H9 (cell line): ENCODE results near the gene TUBB1. TPM values are rescaled to one million over a fixed set of nuclear protein-coding genes. Genes with fewer than 3 reads are reported as not detected.

Experiments used
- DNase-seq: peaks from one replicate; pipeline ENCODE4 v3.0.0-alpha.2; 2017
- H2AFZ ChIP-seq: one replicate; pipeline ENCODE4 v1.6.1; 2013; ENCODE audit warnings: mild to moderate bottlenecking, low read length, control low read depth, moderate library complexity
- H2AK5ac ChIP-seq: 2 replicates; pipeline ENCODE4 v1.6.1; 2013; ENCODE audit warnings: low read length, control low read depth, mixed read lengths; ENCODE audit not compliant: insufficient read length
- H2BK120ac ChIP-seq: one replicate; pipeline ENCODE4 v1.6.1; 2013; ENCODE audit warnings: low read depth, mild to moderate bottlenecking, low read length, control low read depth, inconsistent platforms; ENCODE audit not compliant: poor library complexity, severe bottlenecking
- H2BK12ac ChIP-seq: 2 replicates; pipeline ENCODE4 v1.6.1; 2013; ENCODE audit warnings: low read length, control low read depth, mixed read lengths, low read depth; ENCODE audit not compliant: insufficient read length
- H2BK15ac ChIP-seq: 2 replicates; pipeline ENCODE4 v1.6.1; 2013; ENCODE audit warnings: low read depth, low read length, control low read depth
- H2BK20ac ChIP-seq: one replicate; pipeline ENCODE4 v1.6.1; 2013; ENCODE audit warnings: low read depth, mild to moderate bottlenecking, low read length, control low read depth, inconsistent platforms; ENCODE audit not compliant: poor library complexity, severe bottlenecking
- H2BK5ac ChIP-seq: 2 replicates; pipeline ENCODE4 v1.6.1; 2013; ENCODE audit warnings: low read length, control low read depth, mixed read lengths; ENCODE audit not compliant: insufficient read length
- H3K14ac ChIP-seq: 2 replicates; pipeline ENCODE4 v1.6.1; 2013; ENCODE audit warnings: low read length, control low read depth; ENCODE audit not compliant: insufficient read depth
- H3K18ac ChIP-seq: 2 replicates; pipeline ENCODE4 v1.6.1; 2013; ENCODE audit warnings: low read depth, mild to moderate bottlenecking, mixed read lengths, low read length, control low read depth; ENCODE audit not compliant: insufficient read length
- H3K23ac ChIP-seq: 2 replicates; pipeline ENCODE4 v1.6.1; 2013; ENCODE audit warnings: low read length, control low read depth, mixed read lengths, low read depth; ENCODE audit not compliant: insufficient read length
- H3K23me2 ChIP-seq: 2 replicates; pipeline ENCODE4 v1.6.1; 2013; ENCODE audit warnings: low read depth, mild to moderate bottlenecking, mixed read lengths, low read length, control low read depth; ENCODE audit not compliant: insufficient read length, poor library complexity, severe bottlenecking
- H3K27ac ChIP-seq: 2 replicates; pipeline ENCODE4 v1.5.1; 2013; ENCODE audit warnings: low read length, control low read depth, mixed read lengths, low read depth; ENCODE audit not compliant: insufficient read length
- H3K27me3 ChIP-seq: 2 replicates; pipeline ENCODE4 v1.6.1; 2013; ENCODE audit warnings: low read length, control low read depth, inconsistent platforms; ENCODE audit not compliant: insufficient read depth
- H3K4ac ChIP-seq: 2 replicates; pipeline ENCODE4 v1.6.1; 2013; ENCODE audit warnings: low read depth, mild to moderate bottlenecking, control low read depth, inconsistent platforms, low read length, moderate library complexity
- H3K4me1 ChIP-seq: 2 replicates; pipeline ENCODE4 v1.6.1; 2013; ENCODE audit warnings: low read length, control low read depth, inconsistent platforms; ENCODE audit not compliant: insufficient read depth
- H3K4me2 ChIP-seq: 2 replicates; pipeline ENCODE4 v1.6.1; 2013; ENCODE audit warnings: low read length, control low read depth, mixed read lengths; ENCODE audit not compliant: insufficient read length, insufficient read depth
- H3K56ac ChIP-seq: 2 replicates; pipeline ENCODE4 v1.6.1; 2013; ENCODE audit warnings: low read depth, mild to moderate bottlenecking, mixed read lengths, low read length, control low read depth; ENCODE audit not compliant: insufficient read length
- H3K79me1 ChIP-seq: 2 replicates; pipeline ENCODE4 v1.6.1; 2013; ENCODE audit warnings: low read depth, mild to moderate bottlenecking, moderate library complexity, low read length, control low read depth, inconsistent platforms; ENCODE audit not compliant: insufficient read depth, poor library complexity, severe bottlenecking
- H3K79me2 ChIP-seq: 2 replicates; pipeline ENCODE4 v1.6.1; 2013; ENCODE audit warnings: low read length, control low read depth, inconsistent platforms; ENCODE audit not compliant: insufficient read depth
- H3K9ac ChIP-seq: 2 replicates; pipeline ENCODE4 v1.6.1; 2013; ENCODE audit warnings: low read length, control low read depth, mixed read lengths; ENCODE audit not compliant: insufficient read length; ENCODE audit errors: extremely low read depth
- H3K9me3 ChIP-seq: one replicate; pipeline ENCODE4 v1.6.1; 2013; ENCODE audit warnings: low read depth, low read length, inconsistent platforms; ENCODE audit not compliant: control insufficient read depth
- H3T11ph ChIP-seq: one replicate; pipeline ENCODE4 v1.6.1; 2013; ENCODE audit warnings: mild to moderate bottlenecking, low read length, control low read depth, inconsistent platforms
- H4K20me1 ChIP-seq: one replicate; pipeline ENCODE4 v1.6.1; 2013; ENCODE audit not compliant: control insufficient read depth, insufficient read length, insufficient read depth
- H4K5ac ChIP-seq: 2 replicates; pipeline ENCODE4 v1.6.1; 2013; ENCODE audit warnings: low read depth, mild to moderate bottlenecking, mixed read lengths, low read length, control low read depth; ENCODE audit not compliant: insufficient read length
- H4K8ac ChIP-seq: replicated peaks from 2 replicates; pipeline ENCODE4 v1.6.1; 2013; ENCODE audit warnings: low read length, control low read depth, mixed read lengths, low read depth; ENCODE audit not compliant: insufficient read length
- H4K91ac ChIP-seq: 2 replicates; pipeline ENCODE4 v1.6.1; 2013; ENCODE audit warnings: low read depth, mild to moderate bottlenecking, moderate library complexity, mixed read lengths, low read length, control low read depth; ENCODE audit not compliant: insufficient read length
- H3K27ac Mint-ChIP-seq, 3 experiments: 2 replicates in 2 of 3; 3 replicates in 1 of 3; pipeline ENCODE4 v1.8.0; 2020 to 2021; ENCODE audit warnings: mixed read lengths in 3 of 3, mild to moderate bottlenecking in 1 of 3, moderate library complexity in 1 of 3
- H3K27me3 Mint-ChIP-seq: 2 replicates; pipeline ENCODE4 v1.8.0; 2021; ENCODE audit warnings: low read depth, mild to moderate bottlenecking, moderate library complexity, mixed read lengths
- H3K36me3 Mint-ChIP-seq, 3 experiments: 2 replicates in 2 of 3; 3 replicates in 1 of 3; pipeline ENCODE4 v1.8.0; 2020 to 2021; ENCODE audit warnings: low read depth in 3 of 3, mixed read lengths in 3 of 3; ENCODE audit not compliant: insufficient read depth in 1 of 3
- H3K4me1 Mint-ChIP-seq, 2 experiments: 2 replicates each; pipeline ENCODE4 v1.8.0; 2020; ENCODE audit warnings: mixed read lengths in 2 of 2
- H3K4me3 Mint-ChIP-seq, 2 experiments: 2 replicates in 1 of 2; 3 replicates in 1 of 2; pipeline ENCODE4 v1.8.0; 2020 to 2021; ENCODE audit warnings: mild to moderate bottlenecking in 2 of 2, mixed read lengths in 2 of 2, moderate library complexity in 1 of 2
- H3K9me3 Mint-ChIP-seq, 2 experiments: 2 replicates in 1 of 2; 3 replicates in 1 of 2; pipeline ENCODE4 v1.8.0; 2020; ENCODE audit warnings: mild to moderate bottlenecking in 2 of 2, mixed read lengths in 2 of 2, moderate library complexity in 1 of 2
- CTCF ChIP-seq: fragments of 200-600 bp; sonication (generic); conservative IDR thresholded peaks from 3 replicates; pipeline ENCODE4 v1.8.0; 2021; ENCODE audit warnings: antibody characterized with exemption, mild to moderate bottlenecking
- WGBS: extraction: QIAGEN DNeasy Blood & Tissue Kit; methylation state at CpG from one replicate; pipeline ENCODE4 v1.1.7; 2013; ENCODE audit warnings: missing lambda C conversion rate, low lambda C conversion rate, mixed read lengths; ENCODE audit not compliant: insufficient read length; ENCODE audit errors: extremely low coverage; 5-methylcytosine and 5-hydroxymethylcytosine counted together
- total RNA-seq: library from RNA; stranded (reverse); gene quantifications from 2 replicates; pipeline ENCODE4 v1.2.1, GENCODE V29; 2021

TUBB1 gene
- total RNA-seq, 1 experiment from 2014 or later, result not detected

GRCh38 chr20:59001449-59002171, 17.6 kb upstream of the TUBB1 start:
- Histone ChIP-seq H4K8ac (no peak overlapping the region), H3K14ac (no peak overlapping the region; the same call in 1 of the 2 replicates), H2AFZ (no peak overlapping the region), H3K27me3 (no peaks in the 10 kb centered on the region), H3K9ac (no peak overlapping the region), H2BK15ac (no peak overlapping the region), H3K23me2 (peaks cover 1% of the 10 kb centered on the region), H3K4me1 (no peaks in the 10 kb centered on the region), H2BK20ac (no peak overlapping the region), H4K91ac (no peak overlapping the region), H3K79me2 (no peaks in the 10 kb centered on the region), H2BK120ac (no peak overlapping the region), H3K4me2 (no peak overlapping the region), H3K23ac (no peak overlapping the region), H2AK5ac (no peak overlapping the region), H3K27ac (no peak overlapping the region), H2BK5ac (no peak overlapping the region), H3K4ac (no peak overlapping the region), H3K9me3 (no peaks in the 10 kb centered on the region), H4K20me1 (no peaks in the 10 kb centered on the region), H3K18ac (no peak overlapping the region), H3K56ac (no peak overlapping the region), H3T11ph (no peak overlapping the region), H3K79me1 (no peaks in the 10 kb centered on the region), H2BK12ac (no peak overlapping the region), H4K5ac (no peak overlapping the region)
- Mint-ChIP-seq H3K9me3 (no peaks in the 10 kb centered on the region), H3K36me3 (peaks cover 0 to 34% (median 30%) of the 10 kb centered on the region in 3 experiments; a peak in 4 of 7 replicates), H3K27ac (no peak overlapping the region), H3K27me3 (peaks cover 1% of the 10 kb centered on the region), H3K4me3 (no peak overlapping the region), H3K4me1 (peaks cover 13 to 14% of the 10 kb centered on the region in 2 experiments)
- no CpG with 5 or more reads among the region's 27 CpGs for WGBS
- no peak for DNase-seq
- TF ChIP-seq CTCF, result no peak
